Measurements from ENCODE around the gene AMOTL2.

The AMOTL2 gene

DNA sequence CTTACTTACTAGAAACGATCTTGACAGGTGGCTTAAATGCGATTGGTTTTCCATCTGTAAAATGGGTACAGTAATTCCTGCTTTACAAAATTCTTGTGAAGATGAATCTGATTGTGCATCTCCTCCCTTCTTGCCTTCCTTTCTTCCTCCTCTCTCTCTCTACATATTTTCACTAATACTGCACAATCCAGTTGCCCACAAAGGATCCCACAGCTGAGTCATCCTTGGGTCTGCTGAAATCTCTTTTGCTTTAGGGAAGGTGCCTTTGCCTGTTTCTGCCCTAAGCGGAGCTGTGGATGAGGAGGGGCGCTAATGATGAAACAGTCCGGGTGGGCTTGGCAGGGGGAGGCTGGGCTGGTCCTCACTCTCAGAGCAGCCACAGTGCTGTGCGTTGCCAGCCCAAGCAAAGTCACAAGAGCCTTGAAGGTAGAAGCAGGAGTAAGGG, 46.1 kb downstream of the AMOTL2 start:
- Mint-ChIP-seq H3K27me3 (peaks cover 15% of the 10 kb centered on the region), H3K27ac (no peak overlapping the region), H3K4me3 (no peak overlapping the region), H3K9me3 (no peaks in the 10 kb centered on the region), H3K4me1 (no peaks in the 10 kb centered on the region)
- DNase-seq (no peak), ATAC-seq (no peak)

DNA sequence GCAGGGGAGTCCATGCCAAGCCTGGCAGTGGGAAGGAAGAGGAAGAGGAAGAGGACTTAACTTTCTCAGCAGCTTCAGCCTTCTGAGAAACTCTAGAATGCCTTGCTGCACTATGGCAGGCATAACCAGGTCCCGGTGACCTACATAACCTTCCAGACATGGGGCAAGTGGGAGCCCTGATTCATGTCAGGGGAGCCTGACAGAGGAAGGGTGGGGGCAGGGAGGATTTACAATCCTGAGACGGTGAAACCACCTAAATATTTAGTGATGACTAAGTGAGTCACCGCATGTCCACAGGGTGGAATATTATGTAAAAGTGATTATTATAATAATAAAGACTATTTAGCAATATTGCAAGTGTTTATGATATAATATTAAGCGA, 46.7 kb downstream of the AMOTL2 start:
- H3K4me1 Mint-ChIP-seq, result no peaks in the 10 kb centered on the region
- ATAC-seq, result no peak
- no peak for DNase-seq
- peaks cover 20% of the 10 kb centered on the region for H3K27me3 Mint-ChIP-seq
- no peak overlapping the region for H3K4me3 Mint-ChIP-seq
- no peaks in the 10 kb centered on the region for H3K9me3 Mint-ChIP-seq
- H3K27ac Mint-ChIP-seq, result no peak overlapping the region

- DNase-seq (no peak), ATAC-seq (no peak)
- H3K4me3 Mint-ChIP-seq, result no peak overlapping the region
- H3K27me3 Mint-ChIP-seq, result peaks cover 20% of the 10 kb centered on the region
- H3K4me1 Mint-ChIP-seq, result no peaks in the 10 kb centered on the region
- H3K27ac Mint-ChIP-seq, result no peak overlapping the region
- no peaks in the 10 kb centered on the region for H3K9me3 Mint-ChIP-seq
These were observed 47.3 kb downstream of the AMOTL2 start for GRCh38 chr3:134326760-134327593.

DNA sequence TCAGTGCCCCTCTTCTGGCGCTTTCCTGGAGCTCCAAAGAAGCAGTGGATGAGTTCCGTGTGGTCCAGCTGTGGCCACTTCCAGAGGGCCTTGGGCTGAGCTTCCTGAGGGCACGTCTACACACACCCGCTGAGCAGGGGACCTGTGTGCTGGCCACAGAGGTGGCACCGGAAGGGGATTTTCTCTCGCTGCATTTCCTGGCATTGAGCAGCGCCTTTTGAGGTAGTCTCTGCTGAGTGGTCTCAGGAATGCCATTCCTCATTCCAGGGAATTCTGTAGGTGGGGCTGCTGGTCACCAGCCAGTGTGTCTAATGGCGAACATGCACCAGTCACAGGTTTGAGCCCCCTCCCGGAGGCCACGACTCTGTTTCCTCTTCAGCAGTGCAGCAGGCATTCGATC, 48.1 kb downstream of the AMOTL2 start:
- no peaks in the 10 kb centered on the region for H3K4me1 Mint-ChIP-seq
- DNase-seq, result no peak
- no peak for ATAC-seq
- H3K4me3 Mint-ChIP-seq, result no peak overlapping the region
- H3K27me3 Mint-ChIP-seq, result peaks cover 20% of the 10 kb centered on the region
- H3K9me3 Mint-ChIP-seq, result no peaks in the 10 kb centered on the region
- H3K27ac Mint-ChIP-seq, result no peak overlapping the region

- Mint-ChIP-seq H3K27me3 (peaks cover 20% of the 10 kb centered on the region), H3K9me3 (no peaks in the 10 kb centered on the region), H3K4me1 (no peaks in the 10 kb centered on the region), H3K27ac (no peak overlapping the region), H3K4me3 (no peak overlapping the region)
- no peak for ATAC-seq
- no peak for DNase-seq
These were observed 48.5 kb downstream of the AMOTL2 start for GRCh38 chr3:134325706-134326105.

DNA sequence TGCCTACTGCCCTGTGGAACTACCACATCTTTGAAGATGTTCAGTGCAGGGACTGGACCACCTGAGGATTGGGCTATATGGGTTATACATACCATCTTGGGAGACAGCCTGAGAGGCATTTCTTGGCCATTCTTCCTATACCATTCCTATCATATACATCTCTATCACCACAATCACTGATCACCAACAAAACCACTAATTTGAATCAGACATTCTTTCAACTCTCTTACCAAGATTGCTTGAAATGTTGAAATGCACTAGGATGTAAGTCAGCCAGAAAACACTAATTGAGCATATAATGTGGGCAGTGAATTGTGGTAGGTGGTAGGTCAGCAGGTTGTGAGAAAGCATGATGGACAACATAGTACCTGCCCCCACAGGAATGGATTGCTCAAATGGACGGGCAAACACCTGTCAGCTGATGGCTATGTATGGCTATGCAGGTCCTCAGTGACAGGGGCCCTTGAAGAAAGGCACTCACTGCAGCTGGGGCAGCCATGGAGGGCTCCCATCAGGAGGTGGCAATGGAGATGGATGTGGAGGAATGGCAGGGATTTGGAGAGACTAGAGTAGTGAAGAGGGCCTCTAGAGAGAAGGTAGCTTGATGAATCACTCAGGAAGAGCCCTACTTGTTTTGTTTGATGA, 49.1 kb downstream of the AMOTL2 start:
- no peak overlapping the region for H3K4me3 Mint-ChIP-seq
- no peak overlapping the region for H3K27ac Mint-ChIP-seq
- H3K27me3 Mint-ChIP-seq, result peaks cover 20% of the 10 kb centered on the region
- ATAC-seq (no peak), DNase-seq (no peak)
- no peaks in the 10 kb centered on the region for H3K9me3 Mint-ChIP-seq
- H3K4me1 Mint-ChIP-seq, result no peaks in the 10 kb centered on the region

GRCh38 chr3:134323966-134324962, 50.0 kb downstream of the AMOTL2 start:
- Mint-ChIP-seq H3K4me1 (no peaks in the 10 kb centered on the region), H3K9me3 (no peaks in the 10 kb centered on the region), H3K27me3 (peaks cover 20% of the 10 kb centered on the region), H3K4me3 (no peak overlapping the region), H3K27ac (peak overlapping the region in 1 of 2 donors; percentile 34)
- ATAC-seq, result no peak
- no peak for DNase-seq

GRCh38 chr3:134322286-134322685, 52.0 kb downstream of the AMOTL2 start:
- H3K9me3 Mint-ChIP-seq, result no peaks in the 10 kb centered on the region
- no peak for DNase-seq
- no peak overlapping the region for H3K27ac Mint-ChIP-seq
- H3K4me1 Mint-ChIP-seq, result no peaks in the 10 kb centered on the region
- peaks cover 20% of the 10 kb centered on the region for H3K27me3 Mint-ChIP-seq
- no peak overlapping the region for H3K4me3 Mint-ChIP-seq
- no peak for ATAC-seq

GRCh38 chr3:134320749-134321148, 53.5 kb downstream of the AMOTL2 start:
- H3K9me3 Mint-ChIP-seq, result no peaks in the 10 kb centered on the region
- DNase-seq (no peak), ATAC-seq (no peak)
- no peak overlapping the region for H3K4me3 Mint-ChIP-seq
- peak overlapping the region in 1 of 2 donors; percentile 21 for H3K27ac Mint-ChIP-seq
- peaks cover 21% of the 10 kb centered on the region for H3K27me3 Mint-ChIP-seq
- H3K4me1 Mint-ChIP-seq, result no peaks in the 10 kb centered on the region

GRCh38 chr3:134319931-134320330, 54.3 kb downstream of the AMOTL2 start:
- no peaks in the 10 kb centered on the region for H3K9me3 Mint-ChIP-seq
- no peak for DNase-seq
- no peak overlapping the region for H3K27ac Mint-ChIP-seq

GRCh38 chr3:134318166-134318565, 56.1 kb downstream of the AMOTL2 start:
- H3K27me3 Mint-ChIP-seq, result peaks cover 36% of the 10 kb centered on the region
- DNase-seq (no peak), ATAC-seq (no peak)
- no peaks in the 10 kb centered on the region for H3K9me3 Mint-ChIP-seq
- H3K4me3 Mint-ChIP-seq, result no peak overlapping the region
- H3K4me1 Mint-ChIP-seq, result no peaks in the 10 kb centered on the region
- no peak overlapping the region for H3K27ac Mint-ChIP-seq

More at GRCh38 chr3:134319931-134320330, 54.3 kb downstream of the AMOTL2 start:
- ATAC-seq, result no peak
- Mint-ChIP-seq H3K4me1 (no peaks in the 10 kb centered on the region), H3K4me3 (no peak overlapping the region), H3K27me3 (peaks cover 21% of the 10 kb centered on the region)

GRCh38 chr3:134317106-134317947, 56.9 kb downstream of the AMOTL2 start:
- Mint-ChIP-seq H3K4me1 (peaks cover 7% of the 10 kb centered on the region), H3K4me3 (no peak overlapping the region), H3K27ac (no peak overlapping the region), H3K9me3 (no peaks in the 10 kb centered on the region), H3K27me3 (peaks cover 39% of the 10 kb centered on the region)
- no peak for ATAC-seq
- DNase-seq, result no peak

- Mint-ChIP-seq H3K27me3 (peaks cover 56% of the 10 kb centered on the region), H3K27ac (no peak overlapping the region), H3K9me3 (no peaks in the 10 kb centered on the region), H3K4me3 (no peak overlapping the region), H3K4me1 (peaks cover 7% of the 10 kb centered on the region)
- DNase-seq (no peak), ATAC-seq (no peak)
These were observed 58.8 kb downstream of the AMOTL2 start for GRCh38 chr3:134315286-134316106.

DNA sequence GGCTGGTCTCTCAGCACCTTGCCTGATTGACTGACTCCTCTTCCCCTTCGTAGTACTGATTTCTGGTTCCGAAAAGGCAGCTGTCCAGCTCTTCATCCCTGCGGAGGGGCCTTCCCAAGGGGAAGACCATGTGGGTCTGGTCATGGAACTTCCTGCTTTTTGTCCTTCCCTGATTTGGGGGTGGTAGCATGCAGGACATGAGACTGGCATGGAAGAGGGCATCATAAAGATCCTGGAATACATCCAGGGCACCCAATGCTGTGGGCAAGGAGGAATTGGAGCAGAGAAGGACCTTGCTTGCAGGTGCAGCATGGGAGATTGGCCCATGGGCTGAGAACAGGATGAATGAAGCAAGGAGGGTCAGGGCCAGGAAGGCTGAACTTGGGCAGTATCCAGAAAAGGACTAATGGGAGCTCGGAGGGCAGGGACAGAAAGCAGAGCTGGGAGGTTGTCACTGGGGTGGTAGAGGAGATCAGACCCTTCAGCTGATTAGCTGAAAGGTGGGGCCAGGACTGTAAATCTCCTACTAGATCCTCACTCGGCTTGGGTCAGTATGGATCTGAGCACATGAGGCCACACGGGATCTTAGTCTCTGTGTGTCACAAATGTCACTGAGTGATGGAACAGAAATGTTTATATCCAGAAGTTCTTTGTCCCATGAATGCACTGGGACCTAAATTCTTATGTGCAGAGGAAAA, 59.5 kb downstream of the AMOTL2 start:
- no peak for ATAC-seq
- no peak for DNase-seq
- Mint-ChIP-seq H3K4me3 (no peak overlapping the region), H3K27me3 (peaks cover 63% of the 10 kb centered on the region), H3K4me1 (peaks cover 7% of the 10 kb centered on the region), H3K9me3 (no peaks in the 10 kb centered on the region), H3K27ac (no peak overlapping the region)
